Raji (cell line): Measurements from ENCODE around the gene TRABD2A.

Experiments
- POLR2A ChIP-seq: IDR thresholded peaks from 2 replicates; pipeline ENCODE4 v1.6.1; 2011; ENCODE audit warnings: low read depth, low read length, control low read depth; ENCODE audit not compliant: insufficient read depth

Gene TRABD2A

GRCh38 chr2:84880645-84881521, at the start of gene TRABD2A:
TRABD2A (minus strand) TSS chr2:84881084; CDS start chr2:84881039, 45 bp downstream.
- TF ChIP-seq POLR2A: no peak

GRCh38 chr2:84927275-84927627, 46.4 kb upstream of the TRABD2A start:
- TF ChIP-seq POLR2A: no peak

- TF ChIP-seq POLR2A: peak; percentile 44
Measured at GRCh38 chr2:84925724-84926376, 45.0 kb upstream of the TRABD2A start.

GRCh38 chr2:84925336-84925723, 44.4 kb upstream of the TRABD2A start:
- TF ChIP-seq POLR2A: no peak

- TF ChIP-seq POLR2A: no peak
Measured at GRCh38 chr2:84924173-84925106, 43.6 kb upstream of the TRABD2A start.

- TF ChIP-seq POLR2A: no peak
Measured at GRCh38 chr2:84923009-84923408, 42.1 kb upstream of the TRABD2A start.

GRCh38 chr2:84919885-84920580, 39.1 kb upstream of the TRABD2A start:
- no peak for TF ChIP-seq POLR2A

GRCh38 chr2:84918430-84918829, 37.5 kb upstream of the TRABD2A start:
- no peak for TF ChIP-seq POLR2A

- no peak for TF ChIP-seq POLR2A
Measured at GRCh38 chr2:84914334-84914733, 33.5 kb upstream of the TRABD2A start.

GRCh38 chr2:84912984-84913383, 32.1 kb upstream of the TRABD2A start:
- TF ChIP-seq POLR2A: no peak

- TF ChIP-seq POLR2A: no peak
Measured at GRCh38 chr2:84911135-84911678, 30.3 kb upstream of the TRABD2A start.

- peak; percentile 17; the same call in 1 of the 2 replicates for TF ChIP-seq POLR2A
Measured at GRCh38 chr2:84908948-84909713, 28.2 kb upstream of the TRABD2A start.

GRCh38 chr2:84906900-84907714, 26.2 kb upstream of the TRABD2A start:
- 0 out of 2 replicates have a peak, but pooled peaks have one; percentile 32 for TF ChIP-seq POLR2A
